ENCODE measurements around the gene SMIM12.

SMIM12 gene

GRCh38 chr1:34859446-34860200 is at the start of gene SMIM12:
SMIM12 (minus strand) TSS chr1:34859749; CDS start chr1:34855977, 3,772 bp downstream.
- in situ Hi-C loops (cut with HindIII; ENCODE audit: low pct_unique_long_range_greater_than_20kb, low sequenced_read_pairs): no loop called here
- TF ChIP-seq JUND (IDR thresholded peaks at IDR 0.05; ENCODE audit: low read depth): no peak
- DNase-seq (ENCODE audit: low read depth in 1 of 2, low spot score in 1 of 2): peak; percentile 94

- no peak for DNase-seq (ENCODE audit: low read depth in 1 of 2, low spot score in 1 of 2)
- in situ Hi-C loops (cut with HindIII; ENCODE audit: low pct_unique_long_range_greater_than_20kb, low sequenced_read_pairs): no loop called here
Measured at GRCh38 chr1:34908369-34908768, 48.8 kb upstream of the SMIM12 start.

GRCh38 chr1:34907487-34908090 is 48.0 kb upstream of the SMIM12 start:
- peak in 1 of 2 experiments; percentile 43 for DNase-seq (ENCODE audit: low read depth in 1 of 2, low spot score in 1 of 2)
- in situ Hi-C loops (cut with HindIII; ENCODE audit: low pct_unique_long_range_greater_than_20kb, low sequenced_read_pairs): no loop called here
- no peak for TF ChIP-seq JUND (IDR thresholded peaks at IDR 0.05; ENCODE audit: low read depth)

More at GRCh38 chr1:34908369-34908768, 48.8 kb upstream of the SMIM12 start:
- no peak for TF ChIP-seq JUND (IDR thresholded peaks at IDR 0.05; ENCODE audit: low read depth)

- no peak for DNase-seq (ENCODE audit: low read depth in 1 of 2, low spot score in 1 of 2)
- in situ Hi-C loops (cut with HindIII; ENCODE audit: low pct_unique_long_range_greater_than_20kb, low sequenced_read_pairs): no loop called here
- TF ChIP-seq JUND (IDR thresholded peaks at IDR 0.05; ENCODE audit: low read depth): no peak
Measured at GRCh38 chr1:34906756-34907155, 47.2 kb upstream of the SMIM12 start.

- no peak for TF ChIP-seq JUND (IDR thresholded peaks at IDR 0.05; ENCODE audit: low read depth)
- no peak for DNase-seq (ENCODE audit: low read depth in 1 of 2, low spot score in 1 of 2)
- in situ Hi-C loops (cut with HindIII; ENCODE audit: low pct_unique_long_range_greater_than_20kb, low sequenced_read_pairs): no loop called here
Measured at GRCh38 chr1:34906222-34906621, 46.7 kb upstream of the SMIM12 start.

- TF ChIP-seq JUND (IDR thresholded peaks at IDR 0.05; ENCODE audit: low read depth): no peak
- no peak for DNase-seq (ENCODE audit: low read depth in 1 of 2, low spot score in 1 of 2)
- in situ Hi-C loops (cut with HindIII; ENCODE audit: low pct_unique_long_range_greater_than_20kb, low sequenced_read_pairs): no loop called here
Measured at GRCh38 chr1:34905098-34905459, 45.5 kb upstream of the SMIM12 start.

- DNase-seq (ENCODE audit: low read depth in 1 of 2, low spot score in 1 of 2): no peak
- TF ChIP-seq JUND (IDR thresholded peaks at IDR 0.05; ENCODE audit: low read depth): no peak
- in situ Hi-C loops (cut with HindIII; ENCODE audit: low pct_unique_long_range_greater_than_20kb, low sequenced_read_pairs): no loop called here
Measured at GRCh38 chr1:34904236-34905097, 44.9 kb upstream of the SMIM12 start.

GRCh38 chr1:34901919-34902318 is 42.4 kb upstream of the SMIM12 start:
- no peak for TF ChIP-seq JUND (IDR thresholded peaks at IDR 0.05; ENCODE audit: low read depth)
- no peak for DNase-seq (ENCODE audit: low read depth in 1 of 2, low spot score in 1 of 2)
- in situ Hi-C loops (cut with HindIII; ENCODE audit: low pct_unique_long_range_greater_than_20kb, low sequenced_read_pairs): no loop called here

- no peak for TF ChIP-seq JUND (IDR thresholded peaks at IDR 0.05; ENCODE audit: low read depth)
- in situ Hi-C loops (cut with HindIII; ENCODE audit: low pct_unique_long_range_greater_than_20kb, low sequenced_read_pairs): no loop called here
Measured at GRCh38 chr1:34900775-34901502, 41.4 kb upstream of the SMIM12 start.

GRCh38 chr1:34899906-34900305 is 40.4 kb upstream of the SMIM12 start:
- TF ChIP-seq JUND (IDR thresholded peaks at IDR 0.05; ENCODE audit: low read depth): no peak
- no peak for DNase-seq (ENCODE audit: low read depth in 1 of 2, low spot score in 1 of 2)
- in situ Hi-C loops (cut with HindIII; ENCODE audit: low pct_unique_long_range_greater_than_20kb, low sequenced_read_pairs): no loop called here

More at GRCh38 chr1:34900775-34901502, 41.4 kb upstream of the SMIM12 start:
- DNase-seq (ENCODE audit: low read depth in 1 of 2, low spot score in 1 of 2): no peak

GRCh38 chr1:34899471-34899870 is 39.9 kb upstream of the SMIM12 start:
- no peak for TF ChIP-seq JUND (IDR thresholded peaks at IDR 0.05; ENCODE audit: low read depth)

GRCh38 chr1:34898330-34898761 is 38.8 kb upstream of the SMIM12 start:
- TF ChIP-seq JUND (IDR thresholded peaks at IDR 0.05; ENCODE audit: low read depth): no peak
- DNase-seq (ENCODE audit: low read depth in 1 of 2, low spot score in 1 of 2): no peak
- in situ Hi-C loops (cut with HindIII; ENCODE audit: low pct_unique_long_range_greater_than_20kb, low sequenced_read_pairs): no loop called here

More at GRCh38 chr1:34899471-34899870, 39.9 kb upstream of the SMIM12 start:
- in situ Hi-C loops (cut with HindIII; ENCODE audit: low pct_unique_long_range_greater_than_20kb, low sequenced_read_pairs): no loop called here
- DNase-seq (ENCODE audit: low read depth in 1 of 2, low spot score in 1 of 2): no peak

Data from T47D (cell line).